Mesendoderm (in vitro differentiated cells): ENCODE data around the gene IL23R.

Experiments
- DNase-seq: peaks from one replicate; pipeline ENCODE4 v3.0.0; 2013
- H2AK5ac ChIP-seq: 2 replicates; pipeline ENCODE4 v1.6.1; 2013; ENCODE audit warnings: low read length, inconsistent platforms
- H2BK120ac ChIP-seq: 2 replicates; pipeline ENCODE4 v1.6.1; 2013; ENCODE audit warnings: low read depth, mild to moderate bottlenecking, low read length, moderate library complexity, mixed read lengths
- H2BK15ac ChIP-seq: replicated peaks from 2 replicates; pipeline ENCODE4 v1.6.1; 2013; ENCODE audit warnings: low read depth, mild to moderate bottlenecking, moderate library complexity
- H2BK5ac ChIP-seq: 2 replicates; pipeline ENCODE4 v1.6.1; 2013; ENCODE audit warnings: low read length, inconsistent platforms
- H3K18ac ChIP-seq: 2 replicates; pipeline ENCODE4 v1.6.1; 2013; ENCODE audit warnings: mild to moderate bottlenecking, low read length, mixed read lengths
- H3K23ac ChIP-seq: one replicate; pipeline ENCODE4 v1.6.1; 2013; ENCODE audit warnings: low read length
- H3K27ac ChIP-seq: 2 replicates; pipeline ENCODE4 v1.5.1; 2013; ENCODE audit warnings: low read depth, mild to moderate bottlenecking, inconsistent platforms, low read length, moderate library complexity
- H3K27me3 ChIP-seq: 2 replicates; pipeline ENCODE4 v1.6.1; 2013; ENCODE audit warnings: low read length, control low read depth, mild to moderate bottlenecking, inconsistent platforms; ENCODE audit not compliant: insufficient read depth, poor library complexity
- H3K36me3 ChIP-seq: 2 replicates; pipeline ENCODE4 v1.6.1; 2013; ENCODE audit warnings: low read length, inconsistent platforms; ENCODE audit not compliant: control insufficient read depth, insufficient read depth
- H3K4ac ChIP-seq: one replicate; pipeline ENCODE4 v1.6.1; 2013; ENCODE audit warnings: low read depth, mild to moderate bottlenecking, low read length, moderate library complexity
- H3K4me1 ChIP-seq: 2 replicates; pipeline ENCODE4 v1.6.1; 2013; ENCODE audit warnings: low read depth, low read length, inconsistent platforms; ENCODE audit not compliant: control insufficient read depth
- H3K4me2 ChIP-seq: 2 replicates; pipeline ENCODE4 v1.6.1; 2013; ENCODE audit warnings: low read length
- H3K4me3 ChIP-seq: 2 replicates; pipeline ENCODE4 v1.5.1; 2013; ENCODE audit warnings: mild to moderate bottlenecking, low read length
- H3K56ac ChIP-seq: one replicate; pipeline ENCODE4 v1.6.1; 2013; ENCODE audit warnings: low read length
- H3K79me1 ChIP-seq: 2 replicates; pipeline ENCODE4 v1.6.1; 2013; ENCODE audit warnings: low read length, inconsistent platforms
- H3K79me2 ChIP-seq: 2 replicates; pipeline ENCODE4 v1.6.1; 2013; ENCODE audit warnings: mild to moderate bottlenecking, low read length; ENCODE audit not compliant: control insufficient read depth, insufficient read depth
- H3K9ac ChIP-seq: 2 replicates; pipeline ENCODE4 v1.6.1; 2013; ENCODE audit warnings: low read length, inconsistent platforms
- H4K5ac ChIP-seq: one replicate; pipeline ENCODE4 v1.6.1; 2013; ENCODE audit warnings: low read length
- H4K8ac ChIP-seq: one replicate; pipeline ENCODE4 v1.6.1; 2013; ENCODE audit warnings: low read depth, mild to moderate bottlenecking, control low read depth, low read length, moderate library complexity
- WGBS: extraction: QIAGEN DNeasy Blood & Tissue Kit; methylation state at CpG from one replicate; pipeline ENCODE4 v1.1.7; 2013; ENCODE audit warnings: low lambda C conversion rate, missing lambda C conversion rate; ENCODE audit not compliant: insufficient coverage; ENCODE audit errors: extremely low coverage; 5-methylcytosine and 5-hydroxymethylcytosine counted together

Gene IL23R

GRCh38 chr1:67211589-67212563 lies 45.6 kb downstream of the IL23R start:
- Histone ChIP-seq H3K4me3 (no peak overlapping the region), H3K79me1 (no peaks in the 10 kb centered on the region), H2BK15ac (no peak overlapping the region), H3K36me3 (no peaks in the 10 kb centered on the region), H3K27ac (no peak overlapping the region), H3K56ac (no peak overlapping the region), H3K23ac (no peak overlapping the region), H3K4me1 (no peaks in the 10 kb centered on the region), H3K4me2 (no peak overlapping the region), H3K4ac (no peak overlapping the region), H3K9ac (no peak overlapping the region), H3K27me3 (no peaks in the 10 kb centered on the region), H4K5ac (no peak overlapping the region), H4K8ac (no peak overlapping the region), H3K18ac (no peak overlapping the region), H3K79me2 (no peaks in the 10 kb centered on the region), H2AK5ac (no peak overlapping the region), H2BK120ac (no peak overlapping the region), H2BK5ac (no peak overlapping the region)
- 100% methylated on average over 1 of the region's 4 CpGs for WGBS
- DNase-seq, result peak; percentile 23

- no peaks in the 10 kb centered on the region for H3K27me3 ChIP-seq
- H4K8ac ChIP-seq, result no peak overlapping the region
- peak; percentile 66 for DNase-seq
- no peak overlapping the region for H3K4me2 ChIP-seq
- H3K79me2 ChIP-seq, result no peaks in the 10 kb centered on the region
- H3K4me1 ChIP-seq, result no peaks in the 10 kb centered on the region
- H4K5ac ChIP-seq, result no peak overlapping the region
- whole genome bisulfite sequencing, result no CpG with 5 or more reads among the region's 3 CpGs
- H3K27ac ChIP-seq, result no peak overlapping the region
- H2BK15ac ChIP-seq, result no peak overlapping the region
- no peak overlapping the region for H3K4me3 ChIP-seq
- H3K36me3 ChIP-seq, result no peaks in the 10 kb centered on the region
- H2BK120ac ChIP-seq, result no peak overlapping the region
- H3K4ac ChIP-seq, result no peak overlapping the region
- no peak overlapping the region for H2AK5ac ChIP-seq
- H3K18ac ChIP-seq, result no peak overlapping the region
- H3K79me1 ChIP-seq, result no peaks in the 10 kb centered on the region
- no peak overlapping the region for H3K23ac ChIP-seq
- no peak overlapping the region for H3K9ac ChIP-seq
- H3K56ac ChIP-seq, result no peak overlapping the region
- H2BK5ac ChIP-seq, result no peak overlapping the region
These were observed 46.9 kb downstream of the IL23R start for GRCh38 chr1:67213164-67213563.

- H3K27ac ChIP-seq, result no peak overlapping the region
- H3K36me3 ChIP-seq, result no peaks in the 10 kb centered on the region
- no peak overlapping the region for H2BK5ac ChIP-seq
- no peaks in the 10 kb centered on the region for H3K27me3 ChIP-seq
- no peak overlapping the region for H3K9ac ChIP-seq
- H3K4ac ChIP-seq, result no peak overlapping the region
- H3K4me2 ChIP-seq, result no peak overlapping the region
- H3K56ac ChIP-seq, result no peak overlapping the region
- no CpG with 5 or more reads among the region's 1 CpG for WGBS
- H3K18ac ChIP-seq, result no peak overlapping the region
- H2BK120ac ChIP-seq, result no peak overlapping the region
- no peaks in the 10 kb centered on the region for H3K79me1 ChIP-seq
- H3K4me3 ChIP-seq, result no peak overlapping the region
- H3K79me2 ChIP-seq, result no peaks in the 10 kb centered on the region
- no peak for DNase-seq
- H3K4me1 ChIP-seq, result no peaks in the 10 kb centered on the region
- H3K23ac ChIP-seq, result no peak overlapping the region
- H4K5ac ChIP-seq, result no peak overlapping the region
- H4K8ac ChIP-seq, result no peak overlapping the region
- no peak overlapping the region for H2BK15ac ChIP-seq
- no peak overlapping the region for H2AK5ac ChIP-seq
These were observed 47.7 kb downstream of the IL23R start for GRCh38 chr1:67213948-67214347.

DNA sequence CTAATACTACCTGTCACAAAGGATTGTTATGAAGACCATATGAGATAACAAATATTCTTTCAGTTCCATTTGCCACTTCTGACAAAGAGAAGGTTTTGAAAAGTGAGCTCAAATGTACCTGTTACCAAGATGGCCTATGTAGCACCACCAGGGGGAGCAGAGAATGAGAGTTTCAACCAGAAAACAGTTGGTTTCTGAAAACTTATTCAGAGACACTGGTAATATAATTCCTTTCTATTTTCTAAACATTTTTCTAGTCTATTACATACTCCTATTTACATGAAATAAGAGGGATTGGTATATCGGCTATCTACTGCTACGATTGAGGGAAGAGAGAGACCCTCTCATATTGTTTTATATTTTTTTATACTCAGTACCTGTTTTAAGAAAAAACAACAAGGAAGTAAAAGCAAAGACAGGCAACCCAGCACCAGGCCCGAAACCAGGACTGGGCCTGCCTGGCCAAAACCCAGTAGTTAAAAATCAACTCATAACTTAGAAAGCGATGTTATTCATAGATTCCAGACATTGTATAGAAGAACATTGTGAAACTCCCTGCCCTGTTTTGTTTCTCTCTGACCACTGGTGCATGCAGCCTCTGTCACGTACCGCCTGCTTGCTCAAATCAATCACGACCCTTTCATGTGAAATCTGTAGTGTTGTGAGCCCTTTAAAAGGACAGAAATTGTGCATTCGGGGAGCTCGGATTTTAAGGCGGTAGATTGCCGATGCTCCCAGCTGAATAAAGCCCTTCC lies 48.3 kb downstream of the IL23R start:
- H3K36me3 ChIP-seq, result no peaks in the 10 kb centered on the region
- H4K5ac ChIP-seq, result no peak overlapping the region
- no CpG with 5 or more reads among the region's 11 CpGs for WGBS
- no peak overlapping the region for H3K23ac ChIP-seq
- H2BK5ac ChIP-seq, result no peak overlapping the region
- H3K79me1 ChIP-seq, result no peaks in the 10 kb centered on the region
- no peak overlapping the region for H3K4me3 ChIP-seq
- H3K56ac ChIP-seq, result no peak overlapping the region
- no peak overlapping the region for H3K4me2 ChIP-seq
- H3K18ac ChIP-seq, result no peak overlapping the region
- no peak overlapping the region for H2BK15ac ChIP-seq
- no peak overlapping the region for H3K4ac ChIP-seq
- no peak overlapping the region for H4K8ac ChIP-seq
- DNase-seq, result peak; percentile 19
- no peak overlapping the region for H2BK120ac ChIP-seq
- no peak overlapping the region for H2AK5ac ChIP-seq
- H3K27me3 ChIP-seq, result no peaks in the 10 kb centered on the region
- H3K4me1 ChIP-seq, result no peaks in the 10 kb centered on the region
- no peak overlapping the region for H3K9ac ChIP-seq
- H3K79me2 ChIP-seq, result no peaks in the 10 kb centered on the region
- no peak overlapping the region for H3K27ac ChIP-seq

- H3K56ac ChIP-seq, result no peak overlapping the region
These were observed 50.1 kb downstream of the IL23R start for GRCh38 chr1:67216401-67216800.

More at GRCh38 chr1:67216401-67216800, 50.1 kb downstream of the IL23R start:
- no peak overlapping the region for H4K8ac ChIP-seq
- H3K27ac ChIP-seq, result no peak overlapping the region
- no peaks in the 10 kb centered on the region for H3K36me3 ChIP-seq
- H3K4me1 ChIP-seq, result no peaks in the 10 kb centered on the region
- H2BK120ac ChIP-seq, result no peak overlapping the region
- no peak overlapping the region for H3K23ac ChIP-seq
- no peak for DNase-seq
- no peak overlapping the region for H4K5ac ChIP-seq
- no CpG with 5 or more reads among the region's 1 CpG for WGBS
- no peak overlapping the region for H2AK5ac ChIP-seq
- H2BK5ac ChIP-seq, result no peak overlapping the region
- no peaks in the 10 kb centered on the region for H3K79me1 ChIP-seq
- H3K4ac ChIP-seq, result no peak overlapping the region
- H3K4me3 ChIP-seq, result no peak overlapping the region
- no peak overlapping the region for H3K4me2 ChIP-seq
- no peak overlapping the region for H2BK15ac ChIP-seq
- H3K27me3 ChIP-seq, result no peaks in the 10 kb centered on the region
- no peaks in the 10 kb centered on the region for H3K79me2 ChIP-seq
- H3K18ac ChIP-seq, result no peak overlapping the region
- no peak overlapping the region for H3K9ac ChIP-seq
